ENCODE data around the gene ABCF1. TPM values are rescaled to one million over a fixed set of nuclear protein-coding genes. Genes with fewer than 3 reads are reported as not detected.
A peak's percentile ranks its signal among the peaks of the same experiment; 100 is the strongest.

ABCF1 gene
- polyA plus RNA-seq, 1 donor = 46.5 TPM

DNA sequence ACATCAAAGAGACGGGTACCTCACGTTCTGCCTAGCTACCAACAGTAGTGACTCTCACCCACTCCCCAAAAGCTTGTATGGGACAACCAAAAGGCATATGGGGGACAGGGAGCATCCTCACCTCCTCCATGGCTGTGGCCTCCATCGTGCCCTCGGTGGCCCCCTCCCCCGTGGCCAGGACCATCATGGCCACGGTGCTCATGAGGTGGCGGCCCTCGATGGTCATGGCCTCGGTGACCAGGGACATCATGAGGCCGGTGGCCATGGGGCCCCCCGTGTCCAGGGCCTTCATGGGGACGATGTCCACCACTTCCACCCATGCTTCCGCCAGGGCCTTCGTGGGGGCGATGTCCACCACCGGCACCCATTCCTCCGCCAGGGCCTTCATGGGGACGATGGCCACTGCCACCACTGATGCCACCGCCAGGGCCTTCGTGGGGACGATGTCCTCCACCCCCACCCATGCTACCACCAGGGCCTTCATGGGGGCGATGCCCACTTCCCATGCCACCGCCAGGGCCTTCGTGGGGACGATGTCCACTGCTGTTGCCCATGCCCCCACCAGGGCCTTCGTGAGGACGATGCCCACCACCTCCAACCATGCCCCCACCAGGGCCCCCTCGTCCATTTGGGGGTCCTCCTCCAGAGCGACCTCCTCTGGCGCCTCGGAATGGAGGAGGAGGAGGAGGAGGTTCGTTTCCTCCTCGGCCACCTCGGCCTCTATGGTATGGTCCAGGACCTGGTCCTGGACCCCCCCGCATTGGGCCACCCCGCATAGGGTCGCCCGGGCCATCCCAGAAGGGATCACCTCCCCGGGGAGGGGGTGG lies 30.8 kb downstream of the ABCF1 start:
- no peak for DNase-seq (ENCODE audit: low read depth)

- DNase-seq (ENCODE audit: low read depth) = no peak
Measured at GRCh38 chr6:30603961-30604360, 32.7 kb downstream of the ABCF1 start.

GRCh38 chr6:30610065-30610464 lies 38.8 kb downstream of the ABCF1 start:
- DNase-seq (ENCODE audit: low read depth) = no peak

GRCh38 chr6:30611150-30611855 lies 40.1 kb downstream of the ABCF1 start:
- no peak for DNase-seq (ENCODE audit: low read depth)

DNA sequence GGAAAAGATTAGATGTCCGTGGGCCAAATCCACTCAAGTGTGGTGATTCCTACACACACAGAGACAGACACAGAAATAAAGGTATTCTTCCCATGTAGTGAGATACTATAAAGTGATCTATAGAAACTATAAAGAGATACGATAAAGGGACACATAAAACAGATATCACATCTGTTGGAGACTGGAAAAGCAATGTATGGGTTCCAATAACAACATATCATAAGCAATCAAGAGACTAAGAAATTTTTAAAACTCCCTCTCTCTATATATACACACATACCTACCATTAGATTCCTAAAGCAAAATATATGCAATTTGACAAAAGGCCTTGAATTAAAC lies 40.6 kb downstream of the ABCF1 start:
- DNase-seq (ENCODE audit: low read depth) = no peak

- no peak for DNase-seq (ENCODE audit: low read depth)
Measured at GRCh38 chr6:30612213-30612612, 41.0 kb downstream of the ABCF1 start.

DNA sequence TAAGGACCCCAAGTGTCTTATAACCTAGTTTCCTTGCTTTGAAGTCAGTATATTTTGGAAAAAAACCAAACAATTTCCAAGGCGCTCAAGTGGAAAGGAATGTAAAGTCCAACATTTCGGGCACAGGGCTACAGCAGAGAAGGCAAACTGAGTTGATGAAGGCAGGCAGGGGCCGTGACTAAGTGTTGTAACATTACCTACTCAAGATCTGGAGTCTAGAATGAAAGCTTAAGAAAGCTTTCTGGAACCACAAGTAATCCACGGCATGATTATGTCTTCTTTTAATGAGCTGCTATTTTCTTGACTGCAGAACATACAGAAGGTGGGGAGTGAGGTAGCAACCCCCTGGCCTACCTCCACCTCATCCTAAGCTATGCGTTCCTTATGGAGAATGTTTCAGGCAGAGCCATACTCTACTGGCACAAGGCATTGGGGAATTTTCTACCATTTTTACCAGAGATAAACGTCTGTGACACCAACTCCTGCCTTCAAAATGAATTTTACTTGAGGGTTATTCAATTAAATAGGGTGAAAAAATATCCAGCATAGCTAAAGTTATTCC lies 41.5 kb downstream of the ABCF1 start:
- DNase-seq (ENCODE audit: low read depth) = no peak

DNA sequence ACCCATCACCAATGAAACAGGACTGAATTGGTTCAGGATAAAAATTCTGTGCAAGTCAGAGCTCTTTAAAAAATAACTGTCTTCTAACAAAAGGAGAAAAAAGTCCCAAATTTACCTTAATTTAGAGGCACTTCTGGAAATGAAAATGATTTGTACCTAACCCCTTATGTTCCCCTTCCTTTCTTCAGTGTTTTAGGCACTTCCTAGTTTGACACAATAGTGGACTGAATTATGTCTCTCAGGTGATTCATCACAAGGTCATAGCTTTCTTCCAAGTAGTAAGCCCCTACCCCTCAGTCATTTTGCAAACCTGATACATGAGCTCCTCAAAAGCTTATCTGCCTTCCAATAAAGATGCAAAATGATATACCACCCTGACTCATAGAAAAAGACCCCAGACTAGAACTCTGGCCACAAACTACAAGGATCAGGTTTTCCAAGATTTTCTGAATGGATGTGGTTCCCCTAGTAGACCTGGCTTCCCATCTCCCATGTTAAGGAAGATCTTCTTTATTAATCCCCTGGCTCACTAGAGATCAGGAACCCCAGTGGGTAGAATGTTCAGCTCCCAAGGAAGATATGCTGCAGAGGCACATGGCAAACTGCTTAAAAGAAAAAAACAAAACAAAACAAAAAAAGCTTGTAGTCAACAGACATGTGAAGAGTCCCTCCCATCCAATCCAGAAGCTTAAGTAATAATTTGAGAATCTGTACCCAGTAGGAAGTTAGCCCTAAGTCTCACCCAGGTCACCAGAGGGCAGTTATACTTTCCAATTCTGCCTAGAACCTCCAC lies 42.2 kb downstream of the ABCF1 start:
- DNase-seq (ENCODE audit: low read depth) = no peak

DNA sequence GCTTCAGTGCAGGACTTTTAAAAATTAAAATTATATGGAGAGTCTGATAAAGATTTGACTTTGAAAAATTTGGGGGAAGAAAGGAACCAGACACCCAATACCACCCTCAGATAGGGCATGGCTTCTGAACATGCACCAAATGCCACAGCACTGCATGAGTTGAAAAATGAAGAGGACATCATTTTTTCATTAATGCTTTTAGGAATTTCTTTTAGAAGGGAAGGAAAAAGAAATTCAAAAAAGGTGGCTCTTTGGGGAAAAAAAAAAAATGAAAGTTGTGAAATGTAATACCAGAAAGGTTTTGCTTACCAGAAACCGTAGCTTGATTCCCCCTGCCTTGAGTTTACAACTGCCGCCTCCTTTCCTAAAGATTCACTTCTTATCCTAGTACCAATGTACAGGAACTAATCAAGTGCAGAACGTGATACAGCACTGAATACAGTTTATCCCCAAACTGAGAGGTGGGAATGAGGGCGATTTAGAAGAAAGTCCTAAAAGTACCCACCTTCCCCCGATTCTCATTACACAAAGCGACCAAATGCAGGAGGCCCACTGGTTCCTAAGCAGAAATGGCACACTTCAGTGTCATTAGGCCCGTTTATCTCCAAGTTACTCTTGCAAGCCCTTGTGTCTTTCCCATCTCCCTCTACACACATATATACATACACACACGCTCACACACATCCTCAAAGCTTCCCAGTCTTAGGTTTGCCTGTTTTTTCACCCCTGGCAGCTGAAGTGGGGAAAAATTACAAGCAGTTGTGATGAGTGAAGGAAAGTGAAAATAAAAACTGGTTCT lies 43.0 kb downstream of the ABCF1 start:
- no peak for DNase-seq (ENCODE audit: low read depth)

- peak; percentile 98 for DNase-seq (ENCODE audit: low read depth)
Measured at GRCh38 chr6:30614843-30615218, 43.6 kb downstream of the ABCF1 start.

GRCh38 chr6:30615219-30615957 lies 44.1 kb downstream of the ABCF1 start:
- DNase-seq (ENCODE audit: low read depth) = peak; percentile 81

- no peak for DNase-seq (ENCODE audit: low read depth)
Measured at GRCh38 chr6:30615958-30616810, 44.9 kb downstream of the ABCF1 start.

GRCh38 chr6:30616811-30617564 lies 45.7 kb downstream of the ABCF1 start, which contains the start of gene PPP1R10:
PPP1R10 (minus strand) TSS chr6:30617243; CDS start chr6:30609944, 7,299 bp downstream.
- peak; percentile 100 for DNase-seq (ENCODE audit: low read depth)

DNA sequence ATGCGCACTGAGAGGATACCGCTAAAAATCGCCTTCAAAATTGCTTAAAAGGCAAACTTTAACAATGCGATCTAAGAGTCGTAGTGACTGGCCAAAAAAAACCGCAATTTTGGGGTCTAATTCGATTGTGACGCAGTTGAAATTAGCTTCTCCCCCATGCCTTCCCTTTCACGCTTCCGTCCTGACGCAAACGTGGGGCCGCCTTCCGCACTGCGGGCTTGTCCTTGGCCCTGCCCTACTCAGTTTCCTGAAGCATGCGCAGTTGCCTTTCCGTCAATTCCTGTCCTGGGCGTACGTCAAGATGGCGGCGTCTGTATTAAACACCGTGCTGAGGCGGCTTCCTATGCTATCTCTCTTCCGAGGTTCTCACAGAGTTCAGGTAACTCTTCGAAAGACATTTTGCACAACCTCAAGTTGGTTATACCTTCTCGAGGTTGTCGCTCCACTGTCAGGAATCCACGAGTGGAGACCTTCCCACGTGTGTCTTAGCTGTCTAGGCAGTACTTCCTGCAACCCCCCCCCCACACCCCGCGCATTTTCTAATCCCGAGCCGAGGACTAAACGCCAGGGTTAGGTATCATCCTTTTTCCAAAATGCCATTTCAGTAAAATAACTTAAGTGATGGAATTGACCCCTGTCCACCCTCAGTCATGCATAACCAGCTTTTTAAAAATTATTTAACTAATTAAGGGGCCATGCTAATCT lies 46.5 kb downstream of the ABCF1 start, which contains the start of gene MRPS18B:
Gene MRPS18B (plus strand): TSS at position 276 of the 705 bp plus-strand sequence. CDS start 26 bp downstream, at position 302.
- peak; percentile 99 for DNase-seq (ENCODE audit: low read depth)

DNA sequence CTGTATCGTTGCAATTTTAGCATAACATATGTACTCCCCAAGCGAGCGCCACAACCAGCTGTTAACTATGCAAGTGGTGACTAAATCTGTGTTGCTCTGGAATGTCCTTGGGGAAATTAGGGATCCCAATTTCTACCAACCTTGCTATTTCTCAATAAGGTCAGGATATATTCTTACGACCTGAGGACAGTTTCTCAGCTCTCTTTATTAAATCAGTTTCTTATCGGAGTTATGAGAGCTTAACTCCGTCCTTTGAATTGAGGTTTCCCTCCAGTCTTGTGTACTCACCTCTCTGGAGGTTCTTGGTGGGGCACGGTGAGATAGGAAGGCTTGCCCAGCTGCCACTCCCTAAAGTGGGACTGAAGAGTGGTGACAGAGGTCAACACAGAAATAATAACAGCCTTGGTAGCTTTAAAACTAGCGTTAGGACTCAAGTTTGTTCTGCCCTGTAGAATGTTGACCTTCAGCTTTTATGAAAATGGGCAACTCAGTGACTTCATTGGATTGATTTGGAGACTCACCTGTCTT lies 47.1 kb downstream of the ABCF1 start:
- no peak for DNase-seq (ENCODE audit: low read depth)

GRCh38 chr6:30619561-30619960 lies 48.3 kb downstream of the ABCF1 start:
- no peak for DNase-seq (ENCODE audit: low read depth)

GRCh38 chr6:30625511-30625910 lies 54.3 kb downstream of the ABCF1 start:
- no peak for DNase-seq (ENCODE audit: low read depth)
